ENCODE results near the gene ZNF708.

DNA sequence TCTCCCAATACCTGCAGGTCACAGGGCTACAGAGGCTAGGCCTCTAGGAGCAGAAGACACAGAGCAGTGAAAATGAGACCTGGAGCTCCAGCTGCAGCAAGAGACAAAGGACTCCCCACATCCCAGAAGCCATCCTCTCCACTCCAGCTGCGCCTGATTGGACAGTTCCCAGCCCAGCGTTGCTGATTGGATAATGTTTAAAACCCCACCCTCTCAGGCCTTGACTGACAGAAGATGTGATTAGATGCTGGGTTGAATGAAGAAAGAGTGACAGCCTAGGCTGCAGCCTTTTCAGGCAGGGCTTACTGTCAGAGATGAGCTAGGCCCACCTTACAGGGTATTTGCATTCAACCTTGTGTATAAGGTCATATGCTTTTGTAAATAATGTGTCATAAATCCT lies 59.4 kb downstream of the ZNF708 start:
- TF ChIP-seq, protein P1, sequence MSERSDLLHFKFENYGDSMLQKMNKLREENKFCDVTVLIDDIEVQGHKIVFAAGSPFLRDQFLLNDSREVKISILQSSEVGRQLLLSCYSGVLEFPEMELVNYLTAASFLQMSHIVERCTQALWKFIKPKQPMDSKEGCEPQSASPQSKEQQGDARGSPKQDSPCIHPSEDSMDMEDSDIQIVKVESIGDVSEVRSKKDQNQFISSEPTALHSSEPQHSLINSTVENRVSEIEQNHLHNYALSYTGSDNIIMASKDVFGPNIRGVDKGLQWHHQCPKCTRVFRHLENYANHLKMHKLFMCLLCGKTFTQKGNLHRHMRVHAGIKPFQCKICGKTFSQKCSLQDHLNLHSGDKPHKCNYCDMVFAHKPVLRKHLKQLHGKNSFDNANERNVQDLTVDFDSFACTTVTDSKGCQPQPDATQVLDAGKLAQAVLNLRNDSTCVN (CRISPR knock-in tag; IDR thresholded peaks at IDR 0.05; ENCODE audit: borderline replicate concordance): no peak
- TF ChIP-seq, protein P2, sequence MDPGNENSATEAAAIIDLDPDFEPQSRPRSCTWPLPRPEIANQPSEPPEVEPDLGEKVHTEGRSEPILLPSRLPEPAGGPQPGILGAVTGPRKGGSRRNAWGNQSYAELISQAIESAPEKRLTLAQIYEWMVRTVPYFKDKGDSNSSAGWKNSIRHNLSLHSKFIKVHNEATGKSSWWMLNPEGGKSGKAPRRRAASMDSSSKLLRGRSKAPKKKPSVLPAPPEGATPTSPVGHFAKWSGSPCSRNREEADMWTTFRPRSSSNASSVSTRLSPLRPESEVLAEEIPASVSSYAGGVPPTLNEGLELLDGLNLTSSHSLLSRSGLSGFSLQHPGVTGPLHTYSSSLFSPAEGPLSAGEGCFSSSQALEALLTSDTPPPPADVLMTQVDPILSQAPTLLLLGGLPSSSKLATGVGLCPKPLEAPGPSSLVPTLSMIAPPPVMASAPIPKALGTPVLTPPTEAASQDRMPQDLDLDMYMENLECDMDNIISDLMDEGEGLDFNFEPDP (CRISPR knock-in tag; conservative IDR thresholded peaks at IDR 0.05): no peak
- TF ChIP-seq KAT8 (CRISPR knock-in tag; IDR thresholded peaks at IDR 0.05) (no peak), EP300 (IDR thresholded peaks at IDR 0.05; ENCODE audit: low read depth in 2 of 2, low read length in 2 of 2) (no peak), EP300 (CRISPR knock-in tag; IDR thresholded peaks at IDR 0.05; ENCODE audit: borderline replicate concordance) (no peak), FOXA1 (IDR thresholded peaks at IDR 0.05) (no peak), FOXA1 (CRISPR knock-in tag; IDR thresholded peaks at IDR 0.05) (no peak)
- TF ChIP-seq, protein P3, sequence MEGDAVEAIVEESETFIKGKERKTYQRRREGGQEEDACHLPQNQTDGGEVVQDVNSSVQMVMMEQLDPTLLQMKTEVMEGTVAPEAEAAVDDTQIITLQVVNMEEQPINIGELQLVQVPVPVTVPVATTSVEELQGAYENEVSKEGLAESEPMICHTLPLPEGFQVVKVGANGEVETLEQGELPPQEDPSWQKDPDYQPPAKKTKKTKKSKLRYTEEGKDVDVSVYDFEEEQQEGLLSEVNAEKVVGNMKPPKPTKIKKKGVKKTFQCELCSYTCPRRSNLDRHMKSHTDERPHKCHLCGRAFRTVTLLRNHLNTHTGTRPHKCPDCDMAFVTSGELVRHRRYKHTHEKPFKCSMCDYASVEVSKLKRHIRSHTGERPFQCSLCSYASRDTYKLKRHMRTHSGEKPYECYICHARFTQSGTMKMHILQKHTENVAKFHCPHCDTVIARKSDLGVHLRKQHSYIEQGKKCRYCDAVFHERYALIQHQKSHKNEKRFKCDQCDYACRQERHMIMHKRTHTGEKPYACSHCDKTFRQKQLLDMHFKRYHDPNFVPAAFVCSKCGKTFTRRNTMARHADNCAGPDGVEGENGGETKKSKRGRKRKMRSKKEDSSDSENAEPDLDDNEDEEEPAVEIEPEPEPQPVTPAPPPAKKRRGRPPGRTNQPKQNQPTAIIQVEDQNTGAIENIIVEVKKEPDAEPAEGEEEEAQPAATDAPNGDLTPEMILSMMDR (CRISPR knock-in tag; IDR thresholded peaks at IDR 0.05): no peak
